HEK293T (cell line): ENCODE data around the gene PTPRG.

Experiments used
- ARNT ChIP-seq: fragments of 450-650 bp; IDR thresholded peaks from 2 replicates; pipeline ENCODE4 v1.6.1; 2017; ENCODE audit warnings: mild to moderate bottlenecking
- BHLHE40 ChIP-seq: fragments of 450-650 bp; IDR thresholded peaks from 2 replicates; pipeline ENCODE4 v1.6.1; 2016; ENCODE audit warnings: mild to moderate bottlenecking, moderate library complexity, borderline replicate concordance
- CTBP1 ChIP-seq: fragments of 450-650 bp; IDR thresholded peaks from 2 replicates; pipeline ENCODE4 v1.6.1; 2016; ENCODE audit warnings: borderline replicate concordance
- ELF4 ChIP-seq: fragments of 450-650 bp; IDR thresholded peaks from 2 replicates; pipeline ENCODE4 v1.6.1; 2017; ENCODE audit warnings: antibody characterized with exemption
- FOXA1 ChIP-seq: fragments of 450-650 bp; IDR thresholded peaks from 2 replicates; pipeline ENCODE4 v1.6.1; 2016; ENCODE audit warnings: mild to moderate bottlenecking
- FOXM1 ChIP-seq: fragments of 450-650 bp; IDR thresholded peaks from 2 replicates; pipeline ENCODE4 v1.6.1; 2017; ENCODE audit warnings: mild to moderate bottlenecking, borderline replicate concordance
- HDGF ChIP-seq: fragments of 450-650 bp; IDR thresholded peaks from 2 replicates; pipeline ENCODE4 v1.6.1; 2017; ENCODE audit warnings: antibody characterized with exemption, borderline replicate concordance
- L3MBTL2 ChIP-seq: fragments of 450-650 bp; conservative IDR thresholded peaks from 2 replicates; pipeline ENCODE4 v1.6.1; 2016; ENCODE audit warnings: mild to moderate bottlenecking
- NFRKB ChIP-seq: fragments of 450-650 bp; IDR thresholded peaks from 2 replicates; pipeline ENCODE4 v1.6.1; 2016; ENCODE audit warnings: mild to moderate bottlenecking, moderate library complexity
- PKNOX1 ChIP-seq: fragments of 450-650 bp; IDR thresholded peaks from 2 replicates; pipeline ENCODE4 v1.6.1; 2016
- SP1 ChIP-seq: fragments of 450-650 bp; IDR thresholded peaks from 2 replicates; pipeline ENCODE4 v1.6.1; 2017
- SUZ12 ChIP-seq: fragments of 450-650 bp; IDR thresholded peaks from 2 replicates; pipeline ENCODE4 v1.6.1; 2016; ENCODE audit warnings: mild to moderate bottlenecking
- TARDBP ChIP-seq: fragments of 450-650 bp; IDR thresholded peaks from 2 replicates; pipeline ENCODE4 v1.6.1; 2016
- ZNF384 ChIP-seq: fragments of 450-650 bp; IDR thresholded peaks from 2 replicates; pipeline ENCODE4 v1.6.1; 2016

GRCh38 chr3:61857297-61857696 is 295.9 kb downstream of the PTPRG start:
- TF ChIP-seq ZNF384: no peak
- no peak for TF ChIP-seq PKNOX1
- no peak for TF ChIP-seq HDGF
- no peak for TF ChIP-seq L3MBTL2
- TF ChIP-seq FOXA1: no peak
- no peak for TF ChIP-seq SP1
- no peak for TF ChIP-seq FOXM1
- no peak for TF ChIP-seq ARNT
- no peak for TF ChIP-seq NFRKB
- no peak for TF ChIP-seq TARDBP
- TF ChIP-seq ELF4: no peak
- TF ChIP-seq BHLHE40: no peak
- no peak for TF ChIP-seq CTBP1
- TF ChIP-seq SUZ12: no peak
